AG09319 (cell line): Measurements from ENCODE around the gene MMP2.

Experiments
- DNase-seq: peaks from one replicate; pipeline ENCODE4 v3.0.0-alpha.2; 2010; ENCODE audit warnings: low read depth; ENCODE audit errors: extremely low read depth
- CTCF ChIP-seq: IDR thresholded peaks from 2 replicates; pipeline ENCODE4 v1.5.1; 2011; ENCODE audit warnings: low read depth, mild to moderate bottlenecking, inconsistent platforms, low read length, moderate library complexity

The MMP2 gene

GRCh38 chr16:55478827-55479429, at the start of gene MMP2:
Gene MMP2 (plus strand): TSS chr16:55479198. CDS start chr16:55479480, 282 bp downstream.
- no peak for TF ChIP-seq CTCF
- no peak for DNase-seq

GRCh38 chr16:55433030-55433429, 46.0 kb upstream of the MMP2 start:
- TF ChIP-seq CTCF: no peak
- DNase-seq: no peak

- TF ChIP-seq CTCF: no peak
- DNase-seq: no peak
Observed at GRCh38 chr16:55433535-55433934, 45.5 kb upstream of the MMP2 start.

GRCh38 chr16:55434000-55434399, 45.0 kb upstream of the MMP2 start:
- no peak for TF ChIP-seq CTCF
- no peak for DNase-seq

GRCh38 chr16:55435387-55435786, 43.6 kb upstream of the MMP2 start:
- TF ChIP-seq CTCF: no peak
- DNase-seq: no peak

GRCh38 chr16:55436587-55436986, 42.4 kb upstream of the MMP2 start:
- no peak for DNase-seq
- TF ChIP-seq CTCF: no peak

GRCh38 chr16:55437625-55438024, 41.4 kb upstream of the MMP2 start:
- no peak for TF ChIP-seq CTCF
- no peak for DNase-seq
